ENCODE data around the gene JARID2.

Gene JARID2

DNA sequence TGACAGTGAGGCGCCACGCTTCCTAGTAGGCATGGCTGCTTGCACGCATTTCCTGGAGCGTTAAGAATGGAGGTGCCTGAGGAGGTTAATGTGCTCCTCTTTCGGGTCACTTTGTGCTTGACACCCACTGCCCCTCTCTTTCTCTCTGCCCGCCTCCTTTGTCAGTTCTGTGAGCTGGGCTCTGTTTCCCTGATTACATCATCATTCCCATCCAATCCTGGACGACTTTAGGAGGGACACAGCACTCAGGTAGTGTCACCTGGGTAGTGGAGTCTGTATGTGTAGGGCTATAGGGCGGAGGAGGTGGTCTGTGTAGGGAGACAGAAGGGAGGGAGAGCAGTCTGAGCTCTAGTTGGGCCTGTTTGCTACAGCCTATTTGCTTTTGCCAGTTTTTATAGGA is 136.8 kb downstream of the JARID2 start:
- DNase-seq, result no peak

GRCh38 chr6:15384901-15385300 is 139.0 kb downstream of the JARID2 start:
- DNase-seq, result no peak

GRCh38 chr6:15385521-15385920 is 139.7 kb downstream of the JARID2 start:
- DNase-seq, result no peak

GRCh38 chr6:15386110-15386755 is 140.4 kb downstream of the JARID2 start:
- no peak for DNase-seq

DNA sequence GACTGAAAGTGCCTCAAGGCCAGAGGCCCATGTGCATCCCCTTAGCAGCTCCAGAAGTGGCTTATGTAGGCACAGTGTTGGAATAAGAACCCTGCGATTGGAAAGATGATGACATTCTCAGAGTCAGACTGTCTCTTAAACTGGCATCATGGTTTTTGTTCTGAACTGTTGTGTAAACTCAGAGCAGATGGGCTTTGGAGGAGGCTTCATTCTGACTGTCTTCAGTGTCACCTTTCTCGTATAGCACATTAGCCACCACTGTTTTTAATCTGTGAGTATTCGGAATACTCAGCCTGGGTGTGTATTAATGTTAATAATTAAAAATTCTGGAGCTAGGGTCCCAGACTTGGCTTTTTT is 140.9 kb downstream of the JARID2 start:
- no peak for DNase-seq

GRCh38 chr6:15387118-15387517 is 141.2 kb downstream of the JARID2 start:
- DNase-seq, result no peak

DNA sequence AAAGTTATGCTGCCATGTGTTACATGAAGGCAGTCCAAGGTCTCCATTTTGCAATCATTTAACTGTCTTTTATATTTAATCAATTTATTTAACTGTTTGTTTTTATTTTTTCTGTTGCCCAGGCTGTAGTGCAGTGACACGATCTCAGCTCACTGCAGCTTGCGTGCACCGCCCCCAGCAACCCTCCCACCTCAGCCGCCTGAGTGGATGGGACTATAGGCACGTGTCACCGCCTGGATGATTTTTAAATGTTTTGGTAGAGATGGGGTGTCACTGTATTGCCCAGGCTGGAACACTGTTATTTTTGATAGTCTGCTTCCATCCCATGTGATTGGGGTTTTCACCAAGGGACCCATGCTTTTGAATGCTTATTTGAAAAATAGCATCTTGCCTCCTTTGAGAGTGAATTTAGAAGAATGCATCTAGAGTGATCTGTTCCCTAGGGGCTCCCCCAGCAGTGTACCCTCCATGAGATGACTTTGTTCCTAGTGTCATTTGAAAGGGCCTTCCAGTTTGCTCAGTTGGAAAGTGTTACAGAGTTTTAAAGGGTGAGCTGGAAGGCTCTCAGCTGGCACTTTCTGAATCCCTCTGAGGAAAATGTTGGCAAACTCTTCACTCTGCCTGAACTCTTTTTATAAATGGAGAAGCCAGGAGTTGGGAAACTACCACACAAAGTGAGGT is 143.4 kb downstream of the JARID2 start:
- no peak for DNase-seq

- no peak for DNase-seq
Observed at GRCh38 chr6:15389765-15390723, 144.2 kb downstream of the JARID2 start.

- no peak for DNase-seq
Observed at GRCh38 chr6:15391500-15391899, 145.6 kb downstream of the JARID2 start.

GRCh38 chr6:15392182-15392581 is 146.3 kb downstream of the JARID2 start:
- no peak for DNase-seq

DNA sequence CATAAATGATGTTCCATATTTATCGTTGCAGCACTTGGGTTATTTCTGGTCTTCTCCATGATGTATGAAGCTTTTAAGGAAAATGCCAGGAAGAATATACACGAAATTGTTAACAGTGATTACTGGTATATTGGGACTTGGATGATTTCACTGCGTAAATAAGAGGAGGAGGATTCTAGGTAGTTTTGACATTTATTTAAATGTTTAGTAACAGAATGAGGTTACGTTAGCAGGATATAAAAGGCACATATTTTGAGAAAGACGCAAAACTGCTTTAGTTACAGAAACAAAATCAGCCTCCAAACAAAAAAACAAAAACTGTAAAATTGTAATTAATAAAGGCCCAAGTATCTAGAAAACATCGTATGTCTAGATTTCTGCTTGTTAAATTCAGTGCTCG is 147.7 kb downstream of the JARID2 start:
- no peak for DNase-seq

GRCh38 chr6:15395087-15395486 is 149.2 kb downstream of the JARID2 start:
- no peak for DNase-seq

DNA sequence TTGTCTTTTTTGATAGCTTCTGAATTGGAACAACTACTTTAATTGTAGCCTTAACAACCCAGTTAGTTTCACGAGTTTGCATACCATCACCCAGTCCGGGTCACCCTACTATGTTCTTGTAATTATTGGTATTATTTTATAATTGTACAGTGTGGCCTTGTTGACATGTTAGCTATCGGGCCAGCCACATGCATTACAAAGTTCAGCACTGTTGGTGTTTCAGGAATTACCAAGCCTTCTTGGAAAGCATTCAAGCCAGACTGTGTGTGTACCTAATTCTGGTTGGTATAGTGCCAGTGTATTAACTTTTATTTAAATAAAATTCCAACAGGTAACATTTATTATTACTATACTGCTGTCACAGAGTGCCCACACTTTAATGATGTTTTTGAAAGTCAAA is 150.9 kb downstream of the JARID2 start:
- no peak for DNase-seq

DNA sequence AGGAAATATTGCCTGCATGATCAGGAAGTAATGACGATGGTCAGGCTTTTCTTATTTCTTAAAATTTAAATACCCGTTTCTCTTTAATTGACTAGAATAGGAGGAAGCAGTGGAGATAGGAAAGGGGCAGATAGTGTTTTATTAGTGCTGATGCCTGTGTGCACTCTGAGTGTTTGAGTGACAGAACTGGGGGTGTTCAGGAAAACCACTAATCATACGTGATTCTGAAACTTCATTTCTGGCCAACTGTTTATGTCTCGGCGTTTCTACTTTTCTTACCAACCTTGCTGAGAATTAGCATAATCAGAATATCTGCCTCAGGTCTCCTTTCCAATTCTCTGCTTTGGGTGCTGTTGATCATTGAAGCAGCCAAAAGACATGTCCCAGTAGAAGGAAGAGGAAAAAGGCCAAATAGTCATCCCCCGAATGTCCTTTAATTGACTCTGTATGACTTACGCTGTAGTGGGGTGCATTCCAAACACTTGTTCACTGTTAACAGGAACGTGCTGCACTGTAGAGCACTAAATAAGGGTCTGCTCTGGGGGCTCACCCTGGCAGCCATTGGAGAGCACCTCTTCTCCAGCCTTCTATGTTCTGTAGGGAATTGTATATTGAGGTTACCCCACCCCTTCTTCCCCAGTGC is 152.9 kb downstream of the JARID2 start:
- DNase-seq, result no peak

- DNase-seq, result no peak
Observed at GRCh38 chr6:15399641-15400470, 154.0 kb downstream of the JARID2 start.

- DNase-seq, result no peak
Observed at GRCh38 chr6:15400572-15401004, 154.7 kb downstream of the JARID2 start.

- no peak for DNase-seq
Observed at GRCh38 chr6:15401120-15401519, 155.3 kb downstream of the JARID2 start.

GRCh38 chr6:15401769-15402250 is 155.9 kb downstream of the JARID2 start:
- DNase-seq, result no peak

DNA sequence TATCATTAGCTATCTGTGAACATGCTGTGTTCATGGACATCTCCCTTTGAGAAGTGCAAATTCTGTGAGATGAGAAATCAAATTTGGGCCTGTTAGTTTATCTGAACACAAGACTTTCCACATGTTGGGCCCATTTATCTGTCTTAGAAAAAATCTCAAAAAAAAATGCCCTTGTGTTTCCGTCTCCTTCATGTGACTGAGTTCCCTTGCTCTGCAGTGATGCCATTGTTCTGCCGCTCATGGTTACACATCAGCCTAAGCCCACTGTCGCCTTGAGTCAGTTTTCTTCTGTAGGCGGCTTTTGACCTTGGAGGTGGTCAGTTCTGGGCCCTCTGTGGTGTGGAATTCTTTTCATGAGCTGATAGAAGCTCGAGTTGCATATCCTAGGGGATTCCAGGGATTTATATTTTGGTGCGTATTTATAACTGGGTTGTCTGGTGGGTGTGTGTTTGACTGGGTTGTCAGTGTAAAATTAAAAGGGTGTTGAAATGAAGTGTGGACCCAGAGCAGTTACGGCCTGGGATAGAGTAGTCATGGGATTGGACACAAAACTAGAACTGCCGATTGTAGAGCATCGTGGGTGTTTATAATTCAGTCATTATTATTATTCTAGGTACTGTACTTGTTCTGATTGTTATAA is 156.7 kb downstream of the JARID2 start:
- DNase-seq, result no peak

DNA sequence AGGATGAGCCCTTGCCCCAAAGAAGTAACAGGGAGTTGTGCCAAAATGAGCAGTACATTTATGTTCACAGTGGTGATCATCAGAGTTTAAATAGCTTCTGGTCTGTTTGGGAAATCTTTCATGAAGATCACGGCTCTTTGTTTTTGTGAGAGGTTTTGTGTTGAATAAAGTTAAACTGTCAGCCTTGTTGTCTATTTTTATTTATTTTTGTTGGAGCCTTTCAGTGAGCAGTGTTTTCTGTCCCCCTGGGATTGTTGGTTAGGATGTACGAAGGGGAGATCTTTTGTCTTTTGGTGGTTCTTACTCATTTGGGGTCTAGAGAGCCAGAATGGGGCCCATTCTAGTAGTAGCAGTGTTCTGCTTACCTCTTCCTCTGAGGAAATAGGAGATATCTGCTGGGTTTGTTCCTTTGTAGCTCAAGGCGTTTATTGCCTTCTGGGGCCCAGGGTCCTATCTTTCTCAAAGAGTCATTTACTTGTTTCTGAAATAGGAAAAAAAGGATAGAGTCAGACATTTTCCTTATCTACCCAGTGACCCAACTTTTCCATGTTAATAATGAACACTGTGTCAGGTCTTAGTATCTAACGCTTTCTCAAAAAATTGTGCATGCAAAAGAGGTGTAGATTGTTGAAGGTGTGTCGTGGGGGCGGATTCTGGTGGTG is 157.4 kb downstream of the JARID2 start:
- DNase-seq, result no peak

- DNase-seq, result no peak
Observed at GRCh38 chr6:15404685-15404980, 158.8 kb downstream of the JARID2 start.
